ENCODE measurements around the gene ARPP21.

ARPP21 gene

DNA sequence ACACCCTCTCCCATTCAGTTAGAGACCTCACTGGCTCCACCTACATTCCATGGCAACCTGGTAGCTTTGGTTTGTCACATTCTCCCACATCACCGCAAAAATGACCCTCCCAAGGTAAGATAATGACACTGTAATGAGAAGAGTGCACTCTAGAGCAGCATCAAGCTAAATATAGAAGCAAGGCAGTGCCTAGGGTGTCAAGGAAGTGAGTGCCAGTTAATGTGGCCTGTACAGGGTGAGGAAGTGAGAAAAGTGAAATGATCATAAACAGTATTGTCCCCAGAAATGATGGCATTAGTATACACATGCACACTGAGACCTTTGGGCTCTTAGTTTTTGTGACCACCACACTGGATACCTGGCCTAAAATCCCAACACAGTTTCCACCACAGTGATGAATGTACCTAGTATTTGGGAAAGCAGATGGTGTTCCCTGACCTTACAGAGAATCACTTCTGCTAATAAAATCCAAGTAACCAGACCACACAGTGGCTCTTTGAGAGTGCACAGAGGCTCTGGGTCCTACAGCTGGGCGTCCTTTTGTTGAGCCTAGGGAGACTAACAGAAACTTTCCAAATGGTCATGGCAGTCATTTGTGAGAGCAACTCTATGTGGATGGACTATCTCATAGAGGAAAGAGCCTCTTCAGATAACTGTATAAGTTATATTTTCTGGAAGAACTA is 106.6 kb downstream of the ARPP21 start:
- H3K9me3 Mint-ChIP-seq: no peaks in the 10 kb centered on the region
- H3K4me3 Mint-ChIP-seq: no peak overlapping the region
- H3K27ac Mint-ChIP-seq: no peak overlapping the region
- H3K4me1 Mint-ChIP-seq (ENCODE audit: low read depth): no peaks in the 10 kb centered on the region
- no peaks in the 10 kb centered on the region for H3K27me3 Mint-ChIP-seq (ENCODE audit: low read depth)
- no peaks in the 10 kb centered on the region for H3K36me3 Mint-ChIP-seq (ENCODE audit: low read depth)

GRCh38 chr3:35746492-35746891 is 107.2 kb downstream of the ARPP21 start:
- no peaks in the 10 kb centered on the region for H3K27me3 Mint-ChIP-seq (ENCODE audit: low read depth)
- no peaks in the 10 kb centered on the region for H3K9me3 Mint-ChIP-seq
- H3K4me3 Mint-ChIP-seq: no peak overlapping the region
- no peaks in the 10 kb centered on the region for H3K4me1 Mint-ChIP-seq (ENCODE audit: low read depth)
- H3K36me3 Mint-ChIP-seq (ENCODE audit: low read depth): no peaks in the 10 kb centered on the region
- H3K27ac Mint-ChIP-seq: no peak overlapping the region

DNA sequence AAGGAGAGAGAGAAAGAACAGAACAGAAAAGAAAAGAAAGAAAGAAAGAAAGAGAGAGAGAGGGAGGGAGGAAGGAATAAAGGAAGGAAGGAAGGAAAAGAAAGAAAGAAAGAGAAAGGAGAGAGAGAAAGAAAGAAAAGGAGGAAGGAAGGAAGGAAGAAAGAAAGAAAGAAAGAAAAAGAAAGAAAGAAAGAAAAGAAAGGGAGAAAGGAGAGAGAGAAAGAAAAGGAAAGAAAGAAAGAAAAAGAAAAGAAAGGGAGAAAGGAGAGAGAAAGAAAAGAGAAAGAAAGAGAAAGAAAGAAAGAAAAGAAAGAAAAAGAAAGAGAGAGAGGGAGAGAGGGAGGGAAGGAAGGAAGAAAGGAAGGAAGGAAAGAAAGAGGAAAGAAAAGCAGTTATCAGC is 108.8 kb downstream of the ARPP21 start:
- Mint-ChIP-seq H3K27me3 (ENCODE audit: low read depth) (no peaks in the 10 kb centered on the region), H3K4me1 (ENCODE audit: low read depth) (no peaks in the 10 kb centered on the region), H3K9me3 (no peaks in the 10 kb centered on the region), H3K36me3 (ENCODE audit: low read depth) (no peaks in the 10 kb centered on the region), H3K27ac (no peak overlapping the region), H3K4me3 (no peak overlapping the region)

DNA sequence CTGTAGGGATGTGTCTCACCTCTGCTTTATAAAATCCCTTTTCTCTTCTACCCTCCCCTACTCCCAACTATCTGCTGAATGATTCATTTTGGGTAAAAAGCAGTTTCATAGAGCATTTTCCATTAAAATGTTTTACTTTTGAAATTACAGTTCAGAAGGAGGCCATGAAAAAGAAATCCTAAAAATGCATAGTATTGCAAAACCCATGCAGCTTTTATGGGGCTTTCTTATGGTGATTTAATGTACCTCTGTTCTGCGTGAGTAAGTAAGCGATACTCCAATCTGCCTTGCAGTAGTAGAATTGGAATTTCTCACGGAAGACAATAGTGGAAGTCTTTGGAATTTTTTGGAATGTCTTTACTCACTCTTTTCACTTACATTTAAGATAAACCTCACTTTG is 111.9 kb downstream of the ARPP21 start:
- H3K4me3 Mint-ChIP-seq: no peak overlapping the region
- H3K36me3 Mint-ChIP-seq (ENCODE audit: low read depth): no peaks in the 10 kb centered on the region
- H3K27me3 Mint-ChIP-seq (ENCODE audit: low read depth): no peaks in the 10 kb centered on the region
- H3K9me3 Mint-ChIP-seq: no peaks in the 10 kb centered on the region
- H3K27ac Mint-ChIP-seq: no peak overlapping the region
- no peaks in the 10 kb centered on the region for H3K4me1 Mint-ChIP-seq (ENCODE audit: low read depth)

GRCh38 chr3:35757991-35758757 is 118.8 kb downstream of the ARPP21 start:
- Mint-ChIP-seq H3K4me1 (ENCODE audit: low read depth) (no peaks in the 10 kb centered on the region), H3K27ac (no peak overlapping the region), H3K4me3 (no peak overlapping the region), H3K36me3 (ENCODE audit: low read depth) (no peaks in the 10 kb centered on the region), H3K9me3 (no peaks in the 10 kb centered on the region), H3K27me3 (ENCODE audit: low read depth) (no peaks in the 10 kb centered on the region)

DNA sequence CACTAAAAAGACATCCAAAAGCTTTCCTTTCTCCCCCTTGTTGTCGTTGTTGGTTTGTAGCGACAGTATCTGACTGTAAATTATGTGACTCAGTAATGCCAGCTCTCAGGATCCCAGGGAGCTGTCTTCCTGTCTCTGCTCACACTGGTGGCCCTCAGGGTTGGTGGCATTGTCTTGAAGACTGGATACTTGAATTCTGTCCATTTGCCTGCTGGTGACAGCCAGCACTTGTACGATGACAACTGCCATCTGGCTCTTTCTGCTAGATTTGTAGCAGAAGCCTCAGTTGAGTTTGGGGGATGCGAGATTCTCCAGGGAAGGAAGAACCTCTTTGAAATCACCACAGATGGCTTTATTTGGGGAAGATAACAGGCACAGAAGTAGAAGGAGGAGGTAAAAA is 120.8 kb downstream of the ARPP21 start:
- Mint-ChIP-seq H3K27ac (no peak overlapping the region), H3K4me1 (ENCODE audit: low read depth) (no peaks in the 10 kb centered on the region), H3K36me3 (ENCODE audit: low read depth) (no peaks in the 10 kb centered on the region), H3K27me3 (ENCODE audit: low read depth) (no peaks in the 10 kb centered on the region), H3K9me3 (no peaks in the 10 kb centered on the region), H3K4me3 (no peak overlapping the region)

- no peaks in the 10 kb centered on the region for H3K27me3 Mint-ChIP-seq (ENCODE audit: low read depth)
- H3K27ac Mint-ChIP-seq: no peak overlapping the region
- no peaks in the 10 kb centered on the region for H3K36me3 Mint-ChIP-seq (ENCODE audit: low read depth)
- no peaks in the 10 kb centered on the region for H3K4me1 Mint-ChIP-seq (ENCODE audit: low read depth)
- no peaks in the 10 kb centered on the region for H3K9me3 Mint-ChIP-seq
- H3K4me3 Mint-ChIP-seq: no peak overlapping the region
These were observed 122.0 kb downstream of the ARPP21 start for GRCh38 chr3:35761311-35761710.

DNA sequence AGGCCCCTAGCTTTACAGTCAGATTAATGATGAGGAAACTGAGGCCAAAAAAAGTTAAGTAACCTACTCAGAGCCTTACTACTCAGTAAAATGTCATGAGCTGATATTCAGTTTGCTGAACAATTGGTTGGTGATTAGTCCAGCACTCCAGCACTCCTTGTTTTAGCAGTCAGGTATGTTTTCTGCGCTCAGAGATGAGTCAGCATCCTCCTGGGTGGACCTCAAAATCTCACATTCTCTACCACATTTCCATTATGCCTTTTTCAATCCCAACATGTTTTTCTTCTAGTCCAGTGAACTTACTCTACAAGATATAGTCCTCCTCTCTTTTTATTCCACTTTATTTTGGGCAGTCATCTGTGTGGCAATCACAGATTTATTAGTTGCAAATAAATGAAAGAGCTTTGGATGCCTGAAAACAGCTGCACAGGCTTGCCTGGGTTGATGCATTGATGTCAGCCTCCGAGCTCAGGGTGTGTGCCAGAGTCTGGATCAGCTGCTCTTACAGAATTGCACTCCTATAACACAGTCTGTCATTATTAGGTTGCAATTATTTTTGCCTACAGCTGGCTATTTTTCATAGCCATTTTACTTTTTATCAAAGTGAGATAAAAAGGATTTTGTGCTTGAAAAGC is 133.2 kb downstream of the ARPP21 start:
- Mint-ChIP-seq H3K9me3 (no peaks in the 10 kb centered on the region), H3K36me3 (ENCODE audit: low read depth) (no peaks in the 10 kb centered on the region), H3K27me3 (ENCODE audit: low read depth) (no peaks in the 10 kb centered on the region)

GRCh38 chr3:35773417-35773816 is 134.1 kb downstream of the ARPP21 start:
- no peak overlapping the region for H3K27ac Mint-ChIP-seq
- no peaks in the 10 kb centered on the region for H3K9me3 Mint-ChIP-seq
- H3K36me3 Mint-ChIP-seq (ENCODE audit: low read depth): no peaks in the 10 kb centered on the region
- H3K27me3 Mint-ChIP-seq (ENCODE audit: low read depth): no peaks in the 10 kb centered on the region
- no peaks in the 10 kb centered on the region for H3K4me1 Mint-ChIP-seq (ENCODE audit: low read depth)
- H3K4me3 Mint-ChIP-seq: no peak overlapping the region

More for the DNA sequence above, 133.2 kb downstream of the ARPP21 start:
- no peak overlapping the region for H3K4me3 Mint-ChIP-seq
- no peak overlapping the region for H3K27ac Mint-ChIP-seq
- H3K4me1 Mint-ChIP-seq (ENCODE audit: low read depth): no peaks in the 10 kb centered on the region

GRCh38 chr3:35776346-35776745 is 137.0 kb downstream of the ARPP21 start:
- Mint-ChIP-seq H3K4me1 (ENCODE audit: low read depth) (no peaks in the 10 kb centered on the region), H3K36me3 (ENCODE audit: low read depth) (no peaks in the 10 kb centered on the region), H3K27ac (no peak overlapping the region), H3K9me3 (no peaks in the 10 kb centered on the region), H3K4me3 (no peak overlapping the region), H3K27me3 (ENCODE audit: low read depth) (no peaks in the 10 kb centered on the region)

- Mint-ChIP-seq H3K36me3 (ENCODE audit: low read depth) (no peaks in the 10 kb centered on the region), H3K27ac (no peak overlapping the region), H3K27me3 (ENCODE audit: low read depth) (no peaks in the 10 kb centered on the region), H3K4me3 (no peak overlapping the region), H3K4me1 (ENCODE audit: low read depth) (no peaks in the 10 kb centered on the region), H3K9me3 (no peaks in the 10 kb centered on the region)
These were observed 137.7 kb downstream of the ARPP21 start for GRCh38 chr3:35777065-35777464.

- H3K36me3 Mint-ChIP-seq (ENCODE audit: low read depth): no peaks in the 10 kb centered on the region
- no peaks in the 10 kb centered on the region for H3K9me3 Mint-ChIP-seq
- H3K27ac Mint-ChIP-seq: no peak overlapping the region
- no peaks in the 10 kb centered on the region for H3K27me3 Mint-ChIP-seq (ENCODE audit: low read depth)
- no peak overlapping the region for H3K4me3 Mint-ChIP-seq
- no peaks in the 10 kb centered on the region for H3K4me1 Mint-ChIP-seq (ENCODE audit: low read depth)
These were observed 138.5 kb downstream of the ARPP21 start for GRCh38 chr3:35777563-35778554.

DNA sequence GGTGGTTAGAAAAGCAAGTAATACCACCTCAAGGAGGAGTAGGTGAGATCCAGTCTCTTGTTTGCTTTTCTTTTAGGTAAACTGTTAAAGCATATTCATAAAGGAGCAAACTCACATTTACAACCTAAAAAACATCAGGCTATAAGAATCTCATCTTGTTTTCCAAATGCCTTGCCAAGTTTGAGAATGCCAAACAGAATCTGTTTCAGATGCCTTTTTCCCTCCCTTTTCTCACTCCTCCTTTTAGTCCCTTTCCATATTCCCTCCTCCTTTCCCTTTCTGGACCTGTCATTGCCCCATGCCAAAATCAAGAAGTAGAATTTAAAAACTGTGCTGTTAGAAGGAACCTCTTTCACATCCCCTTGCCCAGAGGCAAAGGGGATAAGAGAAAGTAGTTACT is 140.3 kb downstream of the ARPP21 start:
- Mint-ChIP-seq H3K9me3 (no peaks in the 10 kb centered on the region), H3K4me1 (ENCODE audit: low read depth) (no peaks in the 10 kb centered on the region), H3K4me3 (no peak overlapping the region), H3K27ac (no peak overlapping the region), H3K36me3 (ENCODE audit: low read depth) (no peaks in the 10 kb centered on the region), H3K27me3 (ENCODE audit: low read depth) (no peaks in the 10 kb centered on the region)

- Mint-ChIP-seq H3K36me3 (ENCODE audit: low read depth) (no peaks in the 10 kb centered on the region), H3K27me3 (ENCODE audit: low read depth) (no peaks in the 10 kb centered on the region), H3K4me1 (ENCODE audit: low read depth) (no peaks in the 10 kb centered on the region), H3K9me3 (no peaks in the 10 kb centered on the region), H3K4me3 (no peak overlapping the region), H3K27ac (no peak overlapping the region)
These were observed 141.5 kb downstream of the ARPP21 start for GRCh38 chr3:35780800-35781199.

Measured in T-helper 1 cell treated with Interleukin-12 subunit alpha and Interleukin-12 subunit beta and Interleukin-4 antibody, amounts not matched to agents 30 μg/mL and 1 μg/mL, for 36 hours (primary cell).